Thyroid gland (tissue), 4 donors: Measurements from ENCODE around the gene MRGPRX2.

Source experiments
- POLR2A ChIP-seq, 2 donors: fragments of 450-650 bp; IDR thresholded peaks; one replicate each; pipeline ENCODE4 v1.6.1; 2017; ENCODE audit warnings: antibody characterized with exemption in 2 of 2, mild to moderate bottlenecking in 2 of 2, moderate library complexity in 1 of 2
- TF ChIP-seq, protein P1 (sequence below), 6 experiments: fragments of 200-600 bp in 3 of 6; fragments of 450-650 bp in 3 of 6; sonication (generic) in 3 of 6; IDR thresholded peaks; one replicate each; pipeline ENCODE4 v1.5.1; 2016 to 2019; ENCODE audit warnings: antibody characterized with exemption in 6 of 6, mild to moderate bottlenecking in 2 of 6, inconsistent platforms in 1 of 6, moderate library complexity in 1 of 6

DNA sequence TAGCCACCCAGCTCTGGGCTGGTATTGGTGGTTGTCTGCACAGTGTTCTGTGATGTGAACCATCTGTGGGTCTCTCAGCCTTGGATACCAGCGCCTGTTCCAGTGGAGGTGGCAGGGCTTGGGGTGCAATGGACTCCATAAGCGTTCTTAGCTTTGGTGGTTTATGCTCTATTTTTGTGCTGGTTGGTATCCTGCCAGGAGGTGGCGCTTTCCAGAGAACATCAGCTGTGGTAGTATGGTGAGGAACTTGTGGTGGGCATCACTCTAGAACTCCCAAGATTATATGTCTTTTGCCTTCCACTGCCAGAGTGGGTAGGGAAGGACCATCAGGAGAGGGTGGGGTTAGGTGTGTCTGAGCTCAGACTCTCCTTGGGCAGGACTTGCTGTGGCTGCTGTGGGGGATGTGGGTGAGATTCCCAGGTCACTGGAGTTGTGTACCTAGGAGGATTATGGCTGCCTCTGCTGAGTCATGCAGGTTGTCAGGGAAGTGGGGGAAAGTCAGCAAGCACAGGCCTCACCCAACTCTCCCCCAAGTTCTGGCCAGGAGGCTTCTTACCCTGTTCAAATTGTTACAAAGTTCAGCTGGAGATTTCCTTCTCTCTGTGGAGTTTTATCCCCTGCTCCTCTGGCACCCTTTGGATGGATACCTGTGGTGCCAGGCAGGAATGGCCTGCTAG lies 47.2 kb downstream of the MRGPRX2 start:
- TF ChIP-seq, protein P1, sequence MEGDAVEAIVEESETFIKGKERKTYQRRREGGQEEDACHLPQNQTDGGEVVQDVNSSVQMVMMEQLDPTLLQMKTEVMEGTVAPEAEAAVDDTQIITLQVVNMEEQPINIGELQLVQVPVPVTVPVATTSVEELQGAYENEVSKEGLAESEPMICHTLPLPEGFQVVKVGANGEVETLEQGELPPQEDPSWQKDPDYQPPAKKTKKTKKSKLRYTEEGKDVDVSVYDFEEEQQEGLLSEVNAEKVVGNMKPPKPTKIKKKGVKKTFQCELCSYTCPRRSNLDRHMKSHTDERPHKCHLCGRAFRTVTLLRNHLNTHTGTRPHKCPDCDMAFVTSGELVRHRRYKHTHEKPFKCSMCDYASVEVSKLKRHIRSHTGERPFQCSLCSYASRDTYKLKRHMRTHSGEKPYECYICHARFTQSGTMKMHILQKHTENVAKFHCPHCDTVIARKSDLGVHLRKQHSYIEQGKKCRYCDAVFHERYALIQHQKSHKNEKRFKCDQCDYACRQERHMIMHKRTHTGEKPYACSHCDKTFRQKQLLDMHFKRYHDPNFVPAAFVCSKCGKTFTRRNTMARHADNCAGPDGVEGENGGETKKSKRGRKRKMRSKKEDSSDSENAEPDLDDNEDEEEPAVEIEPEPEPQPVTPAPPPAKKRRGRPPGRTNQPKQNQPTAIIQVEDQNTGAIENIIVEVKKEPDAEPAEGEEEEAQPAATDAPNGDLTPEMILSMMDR (IDR thresholded peaks at IDR 0.05), result no peak
- no peak for TF ChIP-seq POLR2A (IDR thresholded peaks at IDR 0.05)
